Measurements from ENCODE around the gene SPG7.

Gene SPG7

DNA sequence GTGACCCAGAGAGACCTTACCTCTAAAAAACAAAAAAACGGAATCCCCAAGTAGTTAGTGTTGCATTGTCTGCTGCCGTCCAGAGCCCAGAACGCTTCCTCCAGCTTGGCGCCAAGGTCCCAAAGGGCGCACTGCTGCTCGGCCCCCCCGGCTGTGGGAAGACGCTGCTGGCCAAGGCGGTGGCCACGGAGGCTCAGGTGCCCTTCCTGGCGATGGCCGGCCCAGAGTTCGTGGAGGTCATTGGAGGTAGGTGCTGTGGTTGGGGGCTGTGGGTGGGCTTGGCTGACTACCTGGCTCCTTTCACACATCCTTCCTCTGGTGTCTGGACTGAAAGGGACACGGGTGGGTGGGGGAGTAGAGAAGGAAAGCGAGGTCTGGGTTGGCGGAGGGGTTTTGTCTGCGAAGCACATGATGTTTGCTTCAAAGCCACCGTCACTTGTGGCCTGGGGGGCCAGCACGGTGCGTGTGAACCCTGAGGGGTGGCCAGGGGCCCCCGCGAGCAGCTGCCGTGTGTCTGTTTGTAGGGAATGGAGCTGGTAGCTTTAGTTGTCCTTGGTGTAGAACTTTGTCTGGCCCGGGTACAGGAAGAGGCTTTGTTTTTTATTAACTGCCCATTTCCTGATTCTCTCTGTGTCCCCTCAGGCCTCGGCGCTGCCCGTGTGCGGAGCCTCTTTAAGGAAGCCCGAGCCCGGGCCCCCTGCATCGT lies 23.8 kb downstream of the SPG7 start:
- TF ChIP-seq CTCF (IDR thresholded peaks at IDR 0.05; ENCODE audit: borderline replicate concordance, insufficient read depth, low read depth, low read length) = no peak

DNA sequence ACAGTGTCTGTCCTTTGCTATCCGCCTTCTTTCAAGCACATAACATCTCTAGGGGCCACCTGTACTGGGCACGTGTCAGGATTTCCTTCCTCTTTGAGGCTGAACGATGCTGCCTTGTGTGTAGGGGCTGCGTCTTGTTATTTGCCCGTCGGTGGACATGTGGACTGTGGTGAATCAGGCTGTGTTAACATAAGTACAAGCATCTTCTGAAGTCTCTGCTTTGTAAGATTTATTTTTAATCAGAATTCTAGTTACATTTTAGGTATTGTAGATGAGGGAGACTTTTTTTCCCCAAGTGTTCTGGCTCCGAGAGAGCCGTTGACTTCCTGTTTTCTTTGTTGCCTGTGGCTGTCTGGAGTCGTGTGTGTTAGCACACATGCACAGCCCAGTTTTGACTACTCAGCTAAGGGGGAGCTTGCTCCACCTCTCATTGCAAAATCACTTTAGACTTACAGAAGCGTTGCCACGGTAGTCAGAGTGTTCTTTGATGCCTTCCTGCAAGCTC lies 26.1 kb downstream of the SPG7 start:
- TF ChIP-seq CTCF (IDR thresholded peaks at IDR 0.05; ENCODE audit: borderline replicate concordance, insufficient read depth, low read depth, low read length) = no peak
- H3K4me3 ChIP-seq (ENCODE audit: low read depth, low read length) = no peak overlapping the region

More for the DNA sequence above, 23.8 kb downstream of the SPG7 start:
- no peak overlapping the region for H3K4me3 ChIP-seq (ENCODE audit: low read depth, low read length)

- TF ChIP-seq CTCF (IDR thresholded peaks at IDR 0.05; ENCODE audit: borderline replicate concordance, insufficient read depth, low read depth, low read length) = no peak
Measured at GRCh38 chr16:89536371-89536770, 28.2 kb downstream of the SPG7 start.

GRCh38 chr16:89536886-89537548 lies 28.8 kb downstream of the SPG7 start:
- no peak overlapping the region for H3K4me3 ChIP-seq (ENCODE audit: low read depth, low read length)
- no peak for TF ChIP-seq CTCF (IDR thresholded peaks at IDR 0.05; ENCODE audit: borderline replicate concordance, insufficient read depth, low read depth, low read length)

More at GRCh38 chr16:89536371-89536770, 28.2 kb downstream of the SPG7 start:
- H3K4me3 ChIP-seq (ENCODE audit: low read depth, low read length) = no peak overlapping the region

GRCh38 chr16:89537549-89537925 lies 29.3 kb downstream of the SPG7 start:
- no peak overlapping the region for H3K4me3 ChIP-seq (ENCODE audit: low read depth, low read length)
- no peak for TF ChIP-seq CTCF (IDR thresholded peaks at IDR 0.05; ENCODE audit: borderline replicate concordance, insufficient read depth, low read depth, low read length)

DNA sequence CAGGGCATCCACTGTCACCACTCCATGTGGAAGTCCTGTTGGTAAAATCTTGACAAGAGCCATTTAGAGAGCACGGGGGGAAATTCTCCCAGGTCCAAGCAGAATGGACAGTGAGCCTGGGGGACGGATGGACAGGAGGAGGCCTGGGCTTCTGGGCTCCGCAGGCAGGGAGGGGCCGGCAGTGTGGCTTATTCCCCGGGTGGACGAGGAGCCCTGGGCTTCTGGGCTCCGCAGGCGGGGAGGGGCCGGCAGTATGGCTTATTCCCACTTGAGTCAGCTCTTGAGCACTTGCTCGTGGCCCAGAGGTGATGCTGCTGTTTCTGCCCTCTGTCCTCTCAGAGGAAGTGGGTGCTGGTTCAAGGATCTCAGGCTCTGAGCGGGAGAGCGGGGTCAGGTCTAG lies 30.1 kb downstream of the SPG7 start:
- H3K4me3 ChIP-seq (ENCODE audit: low read depth, low read length) = no peak overlapping the region
- TF ChIP-seq CTCF (IDR thresholded peaks at IDR 0.05; ENCODE audit: borderline replicate concordance, insufficient read depth, low read depth, low read length) = no peak

DNA sequence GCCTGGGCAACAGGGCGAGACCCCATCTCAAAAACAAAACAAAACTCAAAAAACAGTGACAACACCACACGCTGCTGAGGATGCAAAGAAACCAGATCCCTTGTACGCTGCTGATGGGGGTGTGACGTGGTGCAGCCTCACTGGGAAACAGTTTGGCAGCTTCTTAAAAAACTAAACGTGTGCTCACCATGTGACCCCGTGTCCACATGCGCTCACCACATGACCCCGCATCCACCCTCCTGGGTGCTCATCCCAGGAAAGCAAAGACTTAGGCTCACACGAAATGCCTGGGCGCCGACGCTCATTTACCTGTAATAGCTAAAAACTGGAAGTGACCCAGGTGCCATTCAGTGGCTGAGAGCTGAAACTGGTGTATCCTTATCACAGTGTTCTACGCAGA lies 32.4 kb downstream of the SPG7 start:
- TF ChIP-seq CTCF (IDR thresholded peaks at IDR 0.05; ENCODE audit: borderline replicate concordance, insufficient read depth, low read depth, low read length) = no peak
- no peak overlapping the region for H3K4me3 ChIP-seq (ENCODE audit: low read depth, low read length)
